Fibroblast of lung (primary cell): ENCODE measurements around the gene HACD2. TPM values are rescaled to one million over a fixed set of nuclear protein-coding genes. Genes with fewer than 3 reads are reported as not detected.
"Not testable (repeated sequence)": the region's sequence is repeated elsewhere in the genome, so short reads cannot be mapped to it uniquely, and the experiment has no call there.

Source experiments
- DNase-seq, 2 donors: peaks; one replicate each; pipeline versions ENCODE4 v3.0.0 to v3.0.0-alpha.2; 2010; ENCODE audit warnings: low read depth in 2 of 2
- H2AFZ ChIP-seq: 2 replicates; pipeline ENCODE4 v1.5.1; 2012; ENCODE audit warnings: low read length, control low read depth, inconsistent platforms
- H3K27ac ChIP-seq: 2 replicates; pipeline ENCODE4 v1.5.1; 2011; ENCODE audit warnings: low read length, control low read depth; ENCODE audit not compliant: insufficient read depth
- H3K27me3 ChIP-seq: 2 replicates; pipeline ENCODE4 v1.5.1; 2011; ENCODE audit warnings: mild to moderate bottlenecking, low read length; ENCODE audit not compliant: control insufficient read depth, insufficient read depth
- H3K36me3 ChIP-seq: 2 replicates; pipeline ENCODE4 v1.5.1; 2011; ENCODE audit warnings: low read length; ENCODE audit not compliant: control insufficient read depth, insufficient read depth
- H3K4me1 ChIP-seq: 2 replicates; pipeline ENCODE4 v1.5.1; 2011; ENCODE audit warnings: low read length; ENCODE audit not compliant: control insufficient read depth, insufficient read depth; ENCODE audit errors: extremely low read depth
- H3K4me2 ChIP-seq: 2 replicates; pipeline ENCODE4 v1.5.1; 2011; ENCODE audit warnings: low read length, control low read depth; ENCODE audit not compliant: insufficient read depth; ENCODE audit errors: extremely low read depth
- H3K4me3 ChIP-seq, 4 experiments: fragments of 200-600 bp in 1 of 4; sonication (generic) in 1 of 4; replicated peaks in 1 of 4; 2 replicates each; pipeline ENCODE4 v1.5.1; 2011 to 2016; ENCODE audit warnings: low read length in 4 of 4, low read depth in 3 of 4, mild to moderate bottlenecking in 3 of 4, control low read depth in 2 of 4, inconsistent platforms in 1 of 4, mixed read lengths in 1 of 4; ENCODE audit not compliant: insufficient read depth in 1 of 4; ENCODE audit errors: control extremely low read depth in 1 of 4
- H3K79me2 ChIP-seq: 2 replicates; pipeline ENCODE4 v1.5.1; 2012; ENCODE audit warnings: mild to moderate bottlenecking, low read length, inconsistent platforms; ENCODE audit not compliant: control insufficient read depth, insufficient read depth
- H3K9ac ChIP-seq: 2 replicates; pipeline ENCODE4 v1.5.1; 2011; ENCODE audit warnings: mild to moderate bottlenecking, low read length, control low read depth; ENCODE audit not compliant: insufficient read depth
- H3K9me3 ChIP-seq: 2 replicates; pipeline ENCODE4 v1.5.1; 2012; ENCODE audit warnings: low read depth, low read length; ENCODE audit not compliant: control insufficient read depth, insufficient read depth
- H4K20me1 ChIP-seq: 2 replicates; pipeline ENCODE4 v1.5.1; 2011; ENCODE audit warnings: low read length; ENCODE audit not compliant: control insufficient read depth, insufficient read depth; ENCODE audit errors: extremely low read depth
- EZH2 ChIP-seq: IDR thresholded peaks from 2 replicates; pipeline ENCODE4 v1.5.1; 2012; ENCODE audit warnings: low read length, control low read depth, mild to moderate bottlenecking; ENCODE audit errors: missing control alignments
- polyA plus RNA-seq, 2 donors: library from polyadenylated mRNA; depleted of rRNA in 1 of 2; stranded (reverse) in 1 of 2; unstranded in 1 of 2; fragments of >200 nt; gene quantifications; 2 replicates each; pipeline ENCODE4 v1.2.1, GENCODE V29; 2011 to 2012; ENCODE audit warnings: missing spikeins in 1 of 2
- total RNA-seq: library from RNA; depleted of rRNA; stranded (reverse); fragments of >200 nt; gene quantifications from 2 replicates; pipeline ENCODE4 v1.2.1, GENCODE V29; 2014
- TF ChIP-seq, protein P1 (sequence below), 2 donors: IDR thresholded peaks in 1 of 2; conservative IDR thresholded peaks in 1 of 2; 1 replicate in 1 of 2; 2 replicates in 1 of 2; pipeline ENCODE4 v1.5.1; 2011 to 2012; ENCODE audit warnings: low read length in 2 of 2, control low read depth in 1 of 2, inconsistent platforms in 1 of 2, low read depth in 1 of 2, mild to moderate bottlenecking in 1 of 2

HACD2 gene
- total and polyA plus RNA-seq, 2 donors (not counting 1 experiment from before 2014, with no cell fraction given): 22.0 to 48.7 TPM

DNA sequence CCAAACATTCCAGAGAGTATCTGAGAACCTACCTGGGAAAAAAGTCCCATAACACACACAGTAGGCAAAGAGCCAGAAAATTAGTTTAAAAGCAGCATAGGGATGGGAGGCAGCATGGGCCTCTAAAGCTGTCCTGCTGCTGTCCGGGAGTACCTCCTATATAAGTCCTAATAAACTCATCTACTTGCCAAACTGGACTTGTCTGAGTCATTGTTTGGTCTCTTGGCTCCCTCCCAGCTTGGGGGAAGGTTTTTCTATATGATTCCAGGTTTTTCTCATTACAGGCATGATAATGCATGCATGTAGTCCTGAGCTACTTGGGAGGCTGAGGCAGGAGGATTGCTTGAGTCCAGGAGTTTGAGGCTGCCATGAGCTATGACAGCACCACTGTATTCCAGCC lies 17.5 kb upstream of the HACD2 start:
- no peaks in the 10 kb centered on the region for H3K9me3 ChIP-seq
- peak; percentile 86 to 93 for DNase-seq
- peaks cover 29% of the 10 kb centered on the region for H3K4me1 ChIP-seq
- no peak overlapping the region for H3K4me2 ChIP-seq
- H3K4me3 ChIP-seq: no peak overlapping the region
- H3K27ac ChIP-seq: no peak overlapping the region
- no peak overlapping the region for H3K9ac ChIP-seq
- no peaks in the 10 kb centered on the region for H3K36me3 ChIP-seq
- TF ChIP-seq, protein P1, sequence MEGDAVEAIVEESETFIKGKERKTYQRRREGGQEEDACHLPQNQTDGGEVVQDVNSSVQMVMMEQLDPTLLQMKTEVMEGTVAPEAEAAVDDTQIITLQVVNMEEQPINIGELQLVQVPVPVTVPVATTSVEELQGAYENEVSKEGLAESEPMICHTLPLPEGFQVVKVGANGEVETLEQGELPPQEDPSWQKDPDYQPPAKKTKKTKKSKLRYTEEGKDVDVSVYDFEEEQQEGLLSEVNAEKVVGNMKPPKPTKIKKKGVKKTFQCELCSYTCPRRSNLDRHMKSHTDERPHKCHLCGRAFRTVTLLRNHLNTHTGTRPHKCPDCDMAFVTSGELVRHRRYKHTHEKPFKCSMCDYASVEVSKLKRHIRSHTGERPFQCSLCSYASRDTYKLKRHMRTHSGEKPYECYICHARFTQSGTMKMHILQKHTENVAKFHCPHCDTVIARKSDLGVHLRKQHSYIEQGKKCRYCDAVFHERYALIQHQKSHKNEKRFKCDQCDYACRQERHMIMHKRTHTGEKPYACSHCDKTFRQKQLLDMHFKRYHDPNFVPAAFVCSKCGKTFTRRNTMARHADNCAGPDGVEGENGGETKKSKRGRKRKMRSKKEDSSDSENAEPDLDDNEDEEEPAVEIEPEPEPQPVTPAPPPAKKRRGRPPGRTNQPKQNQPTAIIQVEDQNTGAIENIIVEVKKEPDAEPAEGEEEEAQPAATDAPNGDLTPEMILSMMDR (conservative IDR thresholded peaks at IDR 0.05 in 1 of 2, IDR thresholded peaks at IDR 0.05 in 1 of 2; ENCODE audit: low read depth in 1 of 2, low read length in 2 of 2): no peak
- TF ChIP-seq EZH2: no peak
- no peaks in the 10 kb centered on the region for H3K79me2 ChIP-seq
- no peaks in the 10 kb centered on the region for H3K27me3 ChIP-seq
- no peaks in the 10 kb centered on the region for H4K20me1 ChIP-seq
- H2AFZ ChIP-seq: no peak overlapping the region

DNA sequence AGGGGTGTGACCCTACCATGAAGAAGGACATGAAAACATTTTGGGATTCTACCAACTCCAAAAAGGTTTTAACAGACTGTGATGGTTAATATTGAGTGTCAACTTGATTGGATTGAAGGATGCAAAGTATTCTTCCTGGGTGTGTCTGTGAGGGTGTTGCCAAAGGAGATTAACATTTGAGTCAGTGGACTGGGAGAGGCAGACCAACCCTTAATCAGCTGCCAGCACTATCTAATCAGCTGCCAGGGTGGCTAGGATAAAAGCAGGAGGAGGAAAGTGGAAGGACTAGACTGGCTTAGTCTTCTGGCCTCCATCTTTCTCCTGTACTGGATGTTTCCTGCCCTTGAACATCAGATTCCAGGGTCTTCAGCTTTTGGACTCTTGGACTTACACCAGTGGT lies 16.0 kb upstream of the HACD2 start:
- H3K79me2 ChIP-seq, H4K20me1 ChIP-seq, H2AFZ ChIP-seq, H3K27ac ChIP-seq, H3K4me3 ChIP-seq, H3K9ac ChIP-seq, H3K36me3 ChIP-seq, H3K27me3 ChIP-seq, H3K9me3 ChIP-seq, H3K4me2 ChIP-seq: not testable (repeated sequence)
- peaks cover 23% of the 10 kb centered on the region for H3K4me1 ChIP-seq
- peak in 1 of 2 donors; percentile 30 for DNase-seq

DNA sequence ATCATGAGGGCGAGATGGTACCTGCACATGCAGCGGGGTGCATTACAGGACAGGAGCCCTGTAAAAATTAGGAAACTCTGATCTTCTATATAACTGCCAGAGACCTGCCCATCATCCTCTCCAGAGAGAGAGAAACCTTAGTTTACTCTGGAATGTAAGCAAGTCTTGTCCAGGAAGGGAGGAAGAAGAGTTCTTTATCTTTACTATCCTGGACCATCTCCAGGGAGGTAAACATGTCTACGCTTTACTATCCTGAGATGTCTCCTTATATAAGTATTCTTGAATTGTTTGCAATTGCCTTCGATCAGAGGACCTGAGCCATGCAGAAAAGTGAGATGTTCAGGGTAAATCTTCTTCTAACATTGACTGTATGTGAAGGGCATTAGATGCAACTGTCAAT lies 12.7 kb upstream of the HACD2 start:
- Histone ChIP-seq H3K27me3 (no peaks in the 10 kb centered on the region), H3K9ac (no peak overlapping the region), H3K36me3 (no peaks in the 10 kb centered on the region), H3K4me2 (no peak overlapping the region), H3K4me1 (peaks cover 8% of the 10 kb centered on the region), H3K27ac (no peak overlapping the region), H3K9me3 (no peaks in the 10 kb centered on the region), H4K20me1 (no peaks in the 10 kb centered on the region), H3K79me2 (no peaks in the 10 kb centered on the region), H3K4me3 (no peak overlapping the region), H2AFZ (no peak overlapping the region)
- TF ChIP-seq, protein P1 (conservative IDR thresholded peaks at IDR 0.05 in 1 of 2, IDR thresholded peaks at IDR 0.05 in 1 of 2; ENCODE audit: low read depth in 1 of 2, low read length in 2 of 2): no peak
- no peak for TF ChIP-seq EZH2
- no peak for DNase-seq
